Mononuclear cell (primary cell): Measurements from ENCODE around the gene ZFC3H1. TPM values are rescaled to one million over a fixed set of nuclear protein-coding genes. Genes with fewer than 3 reads are reported as not detected.
"Not testable (repeated sequence)": the region's sequence is repeated elsewhere in the genome, so short reads cannot be mapped to it uniquely, and the experiment has no call there.

ENCODE experiments used
- H3K27me3 ChIP-seq: 2 replicates; pipeline ENCODE4 v1.6.0; 2011; ENCODE audit warnings: low read length, control low read depth; ENCODE audit not compliant: insufficient read depth
- H3K4me1 ChIP-seq: 2 replicates; pipeline ENCODE4 v1.5.1; 2011; ENCODE audit warnings: mild to moderate bottlenecking, low read length, control low read depth; ENCODE audit not compliant: insufficient read depth
- H3K4me3 ChIP-seq: 2 replicates; pipeline ENCODE4 v1.5.1; 2011; ENCODE audit warnings: mild to moderate bottlenecking, low read length, moderate library complexity
- H3K9me3 ChIP-seq: 2 replicates; pipeline ENCODE4 v1.5.1; 2011; ENCODE audit warnings: low read depth, mild to moderate bottlenecking, control low read depth, low read length
- total RNA-seq: library from RNA; depleted of rRNA; stranded (reverse); fragments of >200 nt; gene quantifications from one replicate; pipeline ENCODE4 v1.2.3, GENCODE V29; 2012

ZFC3H1 gene
- 132 TPM for total RNA-seq

GRCh38 chr12:71663561-71664410, at the start of gene ZFC3H1, which contains the start of gene THAP2:
Gene ZFC3H1, minus strand, starts transcription at chr12:71663848. Its CDS starts 238 bp downstream, at chr12:71663610.
Gene THAP2, plus strand, starts transcription at chr12:71664301. Its CDS starts 209 bp downstream, at chr12:71664510.
- peaks cover 26% of the 10 kb centered on the region for H3K4me1 ChIP-seq
- no peaks in the 10 kb centered on the region for H3K27me3 ChIP-seq
- no peaks in the 10 kb centered on the region for H3K9me3 ChIP-seq
- H3K4me3 ChIP-seq: peak within 1 kb of the TSS; percentile 77

GRCh38 chr12:71710276-71711125, 46.9 kb upstream of the ZFC3H1 start:
- H3K4me3 ChIP-seq: no peak overlapping the region
- H3K27me3 ChIP-seq: no peaks in the 10 kb centered on the region
- H3K4me1 ChIP-seq: peaks cover 4% of the 10 kb centered on the region
- peaks cover 28% of the 10 kb centered on the region for H3K9me3 ChIP-seq

- Histone ChIP-seq H3K4me1 (peaks cover 4% of the 10 kb centered on the region), H3K9me3 (peaks cover 12% of the 10 kb centered on the region), H3K4me3 (no peak overlapping the region), H3K27me3 (no peaks in the 10 kb centered on the region)
Measured at GRCh38 chr12:71708658-71709057, 45.0 kb upstream of the ZFC3H1 start.

GRCh38 chr12:71704920-71705319, 41.3 kb upstream of the ZFC3H1 start:
- H3K4me1 ChIP-seq: peaks cover 4% of the 10 kb centered on the region
- no peaks in the 10 kb centered on the region for H3K9me3 ChIP-seq
- no peak overlapping the region for H3K4me3 ChIP-seq
- H3K27me3 ChIP-seq: no peaks in the 10 kb centered on the region

- H3K4me1 ChIP-seq: peaks cover 4% of the 10 kb centered on the region
- no peaks in the 10 kb centered on the region for H3K9me3 ChIP-seq
- H3K4me3 ChIP-seq: no peak overlapping the region
- no peaks in the 10 kb centered on the region for H3K27me3 ChIP-seq
Measured at GRCh38 chr12:71703206-71703605, 39.6 kb upstream of the ZFC3H1 start.

- Histone ChIP-seq H3K9me3 (no peaks in the 10 kb centered on the region), H3K4me3 (no peak overlapping the region), H3K27me3 (no peaks in the 10 kb centered on the region), H3K4me1 (peaks cover under 1% of the 10 kb centered on the region)
Measured at GRCh38 chr12:71702590-71702989, 38.9 kb upstream of the ZFC3H1 start.

- H3K9me3 ChIP-seq, H3K4me3 ChIP-seq, H3K27me3 ChIP-seq, H3K4me1 ChIP-seq: not testable (repeated sequence)
Measured at GRCh38 chr12:71702181-71702580, 38.5 kb upstream of the ZFC3H1 start.

GRCh38 chr12:71695782-71696181, 32.1 kb upstream of the ZFC3H1 start:
- H3K4me1 ChIP-seq: peaks cover 3% of the 10 kb centered on the region
- H3K27me3 ChIP-seq: no peaks in the 10 kb centered on the region
- no peaks in the 10 kb centered on the region for H3K9me3 ChIP-seq
- H3K4me3 ChIP-seq: no peak overlapping the region

GRCh38 chr12:71694099-71694820, 30.6 kb upstream of the ZFC3H1 start:
- no peak overlapping the region for H3K4me3 ChIP-seq

GRCh38 chr12:71693651-71694050, 30.0 kb upstream of the ZFC3H1 start:
- H3K9me3 ChIP-seq, H3K4me1 ChIP-seq, H3K27me3 ChIP-seq, H3K4me3 ChIP-seq: not testable (repeated sequence)

More at GRCh38 chr12:71694099-71694820, 30.6 kb upstream of the ZFC3H1 start:
- peaks cover 6% of the 10 kb centered on the region for H3K4me1 ChIP-seq
- no peaks in the 10 kb centered on the region for H3K27me3 ChIP-seq
- no peaks in the 10 kb centered on the region for H3K9me3 ChIP-seq

- Histone ChIP-seq H3K27me3 (no peaks in the 10 kb centered on the region), H3K4me1 (peaks cover 10% of the 10 kb centered on the region), H3K9me3 (no peaks in the 10 kb centered on the region), H3K4me3 (no peak overlapping the region)
Measured at GRCh38 chr12:71693126-71693525, 29.5 kb upstream of the ZFC3H1 start.

GRCh38 chr12:71691504-71692129, 28.0 kb upstream of the ZFC3H1 start:
- Histone ChIP-seq H3K27me3 (no peaks in the 10 kb centered on the region), H3K4me1 (peaks cover 24% of the 10 kb centered on the region), H3K9me3 (no peaks in the 10 kb centered on the region), H3K4me3 (no peak overlapping the region)

GRCh38 chr12:71688961-71689570, 25.4 kb upstream of the ZFC3H1 start:
- Histone ChIP-seq H3K27me3 (no peaks in the 10 kb centered on the region), H3K9me3 (no peaks in the 10 kb centered on the region), H3K4me1 (peaks cover 36% of the 10 kb centered on the region), H3K4me3 (no peak overlapping the region)

- H3K4me3 ChIP-seq: peak overlapping the region; percentile 74
- H3K27me3 ChIP-seq, H3K9me3 ChIP-seq: not testable (repeated sequence)
- peaks cover 38% of the 10 kb centered on the region for H3K4me1 ChIP-seq
Measured at GRCh38 chr12:71687172-71687571, 23.5 kb upstream of the ZFC3H1 start.
